HepG2 (cell line): ENCODE results near the gene ATM. TPM values are rescaled to one million over a fixed set of nuclear protein-coding genes. Genes with fewer than 3 reads are reported as not detected.
A peak's percentile ranks its signal among the peaks of the same experiment; 100 is the strongest.

Experiments
- BCL6 ChIP-seq: IDR thresholded peaks from 2 replicates; pipeline ENCODE4 v1.6.1; 2016; ENCODE audit warnings: missing genetic modification reagents, missing compliant biosample characterization
- HDAC6 ChIP-seq: fragments of 200-600 bp; sonication (generic); IDR thresholded peaks from 2 replicates; pipeline ENCODE4 v1.7.0; 2017; ENCODE audit warnings: mild to moderate bottlenecking, antibody characterized with exemption, low read length, low read depth
- MED1 ChIP-seq: sonication (generic); formaldehyde crosslinking; IDR thresholded peaks from 2 replicates; pipeline ENCODE4 v1.4.0; 2020; ENCODE audit warnings: missing genetic modification reagents
- SMAD3 ChIP-seq: sonication (generic); formaldehyde crosslinking; IDR thresholded peaks from 2 replicates; pipeline ENCODE4 v1.4.0; 2020; ENCODE audit warnings: missing genetic modification reagents
- SMC3 ChIP-seq: IDR thresholded peaks from 2 replicates; pipeline ENCODE4 v1.6.1; 2011; ENCODE audit warnings: low read length, improper control_type of control experiment
- TBX2 ChIP-seq: sonication (generic); formaldehyde crosslinking; IDR thresholded peaks from 2 replicates; pipeline ENCODE4 v1.5.0; 2020; ENCODE audit warnings: missing genetic modification reagents, mild to moderate bottlenecking, borderline replicate concordance
- ZFP90 ChIP-seq: sonication (generic); formaldehyde crosslinking; IDR thresholded peaks from 2 replicates; pipeline ENCODE4 v1.8.0; 2022; ENCODE audit warnings: missing genetic modification reagents, mild to moderate bottlenecking, inconsistent platforms, borderline replicate concordance
- ZNF337 ChIP-seq: sonication (generic); formaldehyde crosslinking; IDR thresholded peaks from 2 replicates; pipeline ENCODE4 v1.5.1; 2020; ENCODE audit warnings: missing genetic modification reagents, low read depth, mild to moderate bottlenecking, borderline replicate concordance
- ZNF441 ChIP-seq: sonication (generic); formaldehyde crosslinking; IDR thresholded peaks from 2 replicates; pipeline ENCODE4 v1.7.0; 2021; ENCODE audit warnings: missing genetic modification reagents, borderline replicate concordance
- ZNF501 ChIP-seq: sonication (generic); formaldehyde crosslinking; IDR thresholded peaks from 2 replicates; pipeline ENCODE4 v1.5.1; 2020; ENCODE audit warnings: mild to moderate bottlenecking, moderate library complexity, missing genetic modification reagents
- ZNF577 ChIP-seq: sonication (generic); formaldehyde crosslinking; IDR thresholded peaks from 2 replicates; pipeline ENCODE4 v1.4.0; 2020; ENCODE audit warnings: mild to moderate bottlenecking, low read depth, missing genetic modification reagents, borderline replicate concordance
- ZNF790 ChIP-seq: sonication (generic); formaldehyde crosslinking; IDR thresholded peaks from 2 replicates; pipeline ENCODE4 v1.8.0; 2022; ENCODE audit warnings: missing genetic modification reagents, mild to moderate bottlenecking, borderline replicate concordance
- ZSCAN12 ChIP-seq: sonication (generic); formaldehyde crosslinking; IDR thresholded peaks from 2 replicates; pipeline ENCODE4 v1.9.0; 2021; ENCODE audit warnings: mild to moderate bottlenecking, missing genetic modification reagents
- ZSCAN9 ChIP-seq: IDR thresholded peaks from 2 replicates; pipeline ENCODE4 v1.6.1; 2016; ENCODE audit warnings: borderline replicate concordance
- ZZZ3 ChIP-seq: sonication (generic); formaldehyde crosslinking; IDR thresholded peaks from 2 replicates; pipeline ENCODE4 v1.4.0; 2020; ENCODE audit warnings: missing genetic modification reagents, mild to moderate bottlenecking, borderline replicate concordance
- polyA plus RNA-seq, 8 experiments: library from polyadenylated mRNA; depleted of rRNA in 3 of 8; stranded (reverse) in 7 of 8; unstranded in 1 of 8; fragments of >200 nt; fragmentation: Illumina TruSeq in 4 of 8; extraction: Trizol in 4 of 8; gene quantifications; 2 replicates each; pipeline versions ENCODE4 v1.2.1 to v1.2.3, GENCODE V29; 2011 to 2016; ENCODE audit warnings: low read depth in 4 of 8, missing spikeins in 1 of 8, mixed read lengths in 1 of 8; ENCODE audit not compliant: insufficient read depth in 1 of 8
- total RNA-seq, 5 experiments: library from RNA; depleted of rRNA; stranded (reverse); fragments of >200 nt; fragmentation: Illumina TruSeq; extraction: Trizol; gene quantifications; 2 replicates each; pipeline ENCODE4 v1.2.3, GENCODE V29; 2016; ENCODE audit warnings: low read depth in 1 of 5
- TF ChIP-seq, protein P1 (sequence below): sonication (generic); formaldehyde crosslinking; IDR thresholded peaks from 2 replicates; pipeline ENCODE4 v1.5.0; 2020; ENCODE audit warnings: mild to moderate bottlenecking, missing genetic modification reagents, borderline replicate concordance
- TF ChIP-seq, protein P2 (sequence below): sonication (generic); formaldehyde crosslinking; IDR thresholded peaks from 2 replicates; pipeline ENCODE4 v1.4.0; 2020; ENCODE audit warnings: missing genetic modification reagents, borderline replicate concordance
- TF ChIP-seq, protein P3 (sequence below): sonication (generic); formaldehyde crosslinking; IDR thresholded peaks from 2 replicates; pipeline ENCODE4 v1.5.0; 2020; ENCODE audit warnings: mild to moderate bottlenecking, low read depth, missing genetic modification reagents, borderline replicate concordance
- TF ChIP-seq, protein P4 (sequence below): sonication (generic); formaldehyde crosslinking; IDR thresholded peaks from 2 replicates; pipeline ENCODE4 v1.4.0; 2020; ENCODE audit warnings: mild to moderate bottlenecking, missing genetic modification reagents, borderline replicate concordance

The ATM gene
- total and polyA plus RNA-seq, 2 of the 13 experiments (the other 11 are each of a cell fraction or from before 2014, with no cell fraction given), result 40.0 to 71.6 TPM

DNA sequence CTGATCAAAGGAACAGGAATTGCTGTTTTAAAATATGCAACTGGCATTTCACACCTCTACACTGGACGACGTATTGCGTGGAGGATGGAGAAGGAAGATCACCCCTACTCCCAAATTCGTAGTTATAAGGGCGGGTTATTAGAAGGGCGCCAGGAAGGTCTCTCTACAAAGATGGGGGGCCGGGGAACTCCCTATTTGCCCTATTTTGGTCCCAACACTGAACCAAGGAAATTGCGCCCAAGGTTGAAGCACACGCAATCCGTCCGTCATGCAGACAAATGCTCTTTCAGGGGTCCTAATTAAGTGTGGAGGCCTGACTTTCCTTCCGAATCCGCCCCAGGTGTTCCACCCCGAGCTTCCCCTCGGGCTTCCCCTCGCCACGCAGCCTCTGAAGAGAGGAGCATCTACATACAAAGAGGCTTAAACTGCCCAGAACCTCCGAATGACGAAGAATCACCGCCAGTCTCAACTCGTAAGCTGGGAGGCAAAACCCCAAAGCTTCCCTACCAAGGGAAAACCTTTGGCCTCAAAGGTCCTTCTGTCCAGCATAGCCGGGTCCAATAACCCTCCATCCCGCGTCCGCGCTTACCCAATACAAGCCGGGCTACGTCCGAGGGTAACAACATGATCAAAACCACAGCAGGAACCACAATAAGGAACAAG is 825 bp upstream of the ATM start (continued):
- TF ChIP-seq ZFP90 (CRISPR knock-in tag), result peak; percentile 61; the same call in 1 of the 2 replicates
- peak; percentile 45 for TF ChIP-seq ZNF501 (CRISPR knock-in tag)
- no peak for TF ChIP-seq HDAC6
- TF ChIP-seq, protein P1, sequence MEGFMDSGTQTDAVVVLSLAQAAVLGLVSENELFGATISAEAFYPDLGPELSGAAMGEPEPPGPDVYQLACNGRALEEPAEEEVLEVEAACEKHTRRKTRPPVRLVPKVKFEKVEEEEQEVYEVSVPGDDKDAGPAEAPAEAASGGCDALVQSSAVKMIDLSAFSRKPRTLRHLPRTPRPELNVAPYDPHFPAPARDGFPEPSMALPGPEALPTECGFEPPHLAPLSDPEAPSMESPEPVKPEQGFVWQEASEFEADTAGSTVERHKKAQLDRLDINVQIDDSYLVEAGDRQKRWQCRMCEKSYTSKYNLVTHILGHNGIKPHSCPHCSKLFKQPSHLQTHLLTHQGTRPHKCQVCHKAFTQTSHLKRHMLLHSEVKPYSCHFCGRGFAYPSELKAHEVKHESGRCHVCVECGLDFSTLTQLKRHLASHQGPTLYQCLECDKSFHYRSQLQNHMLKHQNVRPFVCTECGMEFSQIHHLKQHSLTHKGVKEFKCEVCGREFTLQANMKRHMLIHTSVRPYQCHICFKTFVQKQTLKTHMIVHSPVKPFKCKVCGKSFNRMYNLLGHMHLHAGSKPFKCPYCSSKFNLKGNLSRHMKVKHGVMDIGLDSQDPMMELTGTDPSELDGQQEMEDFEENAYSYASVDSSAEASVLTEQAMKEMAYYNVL, result no peak
- no peak for TF ChIP-seq TBX2 (CRISPR knock-in tag)
- TF ChIP-seq, protein P2, sequence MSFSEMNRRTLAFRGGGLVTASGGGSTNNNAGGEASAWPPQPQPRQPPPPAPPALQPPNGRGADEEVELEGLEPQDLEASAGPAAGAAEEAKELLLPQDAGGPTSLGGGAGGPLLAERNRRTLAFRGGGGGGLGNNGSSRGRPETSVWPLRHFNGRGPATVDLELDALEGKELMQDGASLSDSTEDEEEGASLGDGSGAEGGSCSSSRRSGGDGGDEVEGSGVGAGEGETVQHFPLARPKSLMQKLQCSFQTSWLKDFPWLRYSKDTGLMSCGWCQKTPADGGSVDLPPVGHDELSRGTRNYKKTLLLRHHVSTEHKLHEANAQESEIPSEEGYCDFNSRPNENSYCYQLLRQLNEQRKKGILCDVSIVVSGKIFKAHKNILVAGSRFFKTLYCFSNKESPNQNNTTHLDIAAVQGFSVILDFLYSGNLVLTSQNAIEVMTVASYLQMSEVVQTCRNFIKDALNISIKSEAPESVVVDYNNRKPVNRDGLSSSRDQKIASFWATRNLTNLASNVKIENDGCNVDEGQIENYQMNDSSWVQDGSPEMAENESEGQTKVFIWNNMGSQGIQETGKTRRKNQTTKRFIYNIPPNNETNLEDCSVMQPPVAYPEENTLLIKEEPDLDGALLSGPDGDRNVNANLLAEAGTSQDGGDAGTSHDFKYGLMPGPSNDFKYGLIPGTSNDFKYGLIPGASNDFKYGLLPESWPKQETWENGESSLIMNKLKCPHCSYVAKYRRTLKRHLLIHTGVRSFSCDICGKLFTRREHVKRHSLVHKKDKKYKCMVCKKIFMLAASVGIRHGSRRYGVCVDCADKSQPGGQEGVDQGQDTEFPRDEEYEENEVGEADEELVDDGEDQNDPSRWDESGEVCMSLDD (CRISPR knock-in tag), result 0 out of 2 replicates have a peak, but pooled peaks have one; percentile 45
- TF ChIP-seq SMAD3, result no peak
- TF ChIP-seq ZNF577, result no peak
- 0 out of 2 replicates have a peak, but pooled peaks have one; percentile 21 for TF ChIP-seq ZNF337
- 0 out of 2 replicates have a peak, but pooled peaks have one; percentile 12 for TF ChIP-seq MED1 (CRISPR knock-in tag)
- TF ChIP-seq SMC3, result no peak
- TF ChIP-seq ZSCAN12 (CRISPR knock-in tag), result no peak
- TF ChIP-seq, protein P3, sequence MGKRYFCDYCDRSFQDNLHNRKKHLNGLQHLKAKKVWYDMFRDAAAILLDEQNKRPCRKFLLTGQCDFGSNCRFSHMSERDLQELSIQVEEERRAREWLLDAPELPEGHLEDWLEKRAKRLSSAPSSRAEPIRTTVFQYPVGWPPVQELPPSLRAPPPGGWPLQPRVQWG (CRISPR knock-in tag), result no peak
- 0 out of 2 replicates have a peak, but pooled peaks have one; percentile 5 for TF ChIP-seq ZZZ3 (CRISPR knock-in tag)
- TF ChIP-seq ZSCAN9, result no peak
- TF ChIP-seq ZNF441 (CRISPR knock-in tag), result 0 out of 2 replicates have a peak, but pooled peaks have one; percentile 32
- TF ChIP-seq, protein P4, sequence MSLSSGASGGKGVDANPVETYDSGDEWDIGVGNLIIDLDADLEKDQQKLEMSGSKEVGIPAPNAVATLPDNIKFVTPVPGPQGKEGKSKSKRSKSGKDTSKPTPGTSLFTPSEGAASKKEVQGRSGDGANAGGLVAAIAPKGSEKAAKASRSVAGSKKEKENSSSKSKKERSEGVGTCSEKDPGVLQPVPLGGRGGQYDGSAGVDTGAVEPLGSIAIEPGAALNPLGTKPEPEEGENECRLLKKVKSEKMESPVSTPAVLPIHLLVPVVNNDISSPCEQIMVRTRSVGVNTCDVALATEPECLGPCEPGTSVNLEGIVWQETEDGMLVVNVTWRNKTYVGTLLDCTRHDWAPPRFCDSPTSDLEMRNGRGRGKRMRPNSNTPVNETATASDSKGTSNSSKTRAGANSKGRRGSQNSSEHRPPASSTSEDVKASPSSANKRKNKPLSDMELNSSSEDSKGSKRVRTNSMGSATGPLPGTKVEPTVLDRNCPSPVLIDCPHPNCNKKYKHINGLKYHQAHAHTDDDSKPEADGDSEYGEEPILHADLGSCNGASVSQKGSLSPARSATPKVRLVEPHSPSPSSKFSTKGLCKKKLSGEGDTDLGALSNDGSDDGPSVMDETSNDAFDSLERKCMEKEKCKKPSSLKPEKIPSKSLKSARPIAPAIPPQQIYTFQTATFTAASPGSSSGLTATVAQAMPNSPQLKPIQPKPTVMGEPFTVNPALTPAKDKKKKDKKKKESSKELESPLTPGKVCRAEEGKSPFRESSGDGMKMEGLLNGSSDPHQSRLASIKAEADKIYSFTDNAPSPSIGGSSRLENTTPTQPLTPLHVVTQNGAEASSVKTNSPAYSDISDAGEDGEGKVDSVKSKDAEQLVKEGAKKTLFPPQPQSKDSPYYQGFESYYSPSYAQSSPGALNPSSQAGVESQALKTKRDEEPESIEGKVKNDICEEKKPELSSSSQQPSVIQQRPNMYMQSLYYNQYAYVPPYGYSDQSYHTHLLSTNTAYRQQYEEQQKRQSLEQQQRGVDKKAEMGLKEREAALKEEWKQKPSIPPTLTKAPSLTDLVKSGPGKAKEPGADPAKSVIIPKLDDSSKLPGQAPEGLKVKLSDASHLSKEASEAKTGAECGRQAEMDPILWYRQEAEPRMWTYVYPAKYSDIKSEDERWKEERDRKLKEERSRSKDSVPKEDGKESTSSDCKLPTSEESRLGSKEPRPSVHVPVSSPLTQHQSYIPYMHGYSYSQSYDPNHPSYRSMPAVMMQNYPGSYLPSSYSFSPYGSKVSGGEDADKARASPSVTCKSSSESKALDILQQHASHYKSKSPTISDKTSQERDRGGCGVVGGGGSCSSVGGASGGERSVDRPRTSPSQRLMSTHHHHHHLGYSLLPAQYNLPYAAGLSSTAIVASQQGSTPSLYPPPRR (CRISPR knock-in tag), result no peak
- TF ChIP-seq BCL6 (CRISPR knock-in tag), result peak; percentile 16; the same call in 1 of the 2 replicates
- no peak for TF ChIP-seq ZNF790 (CRISPR knock-in tag)
